HL-60 (cell line): ENCODE results near the gene GALNT12.

ENCODE experiments used
- DNase-seq, 2 experiments: peaks; one replicate each; pipeline ENCODE4 v3.0.0-alpha.2; 2010 to 2020; ENCODE audit warnings: low read depth in 1 of 2, low spot score in 1 of 2
- H3K27ac ChIP-seq: fragments of 250-450 bp; sonication (Bioruptor Pico); replicated peaks from 2 replicates; pipeline ENCODE4 v1.5.1; 2020; ENCODE audit warnings: mild to moderate bottlenecking, moderate library complexity
- H3K27me3 ChIP-seq: fragments of 250-450 bp; sonication (Bioruptor Pico); 2 replicates; pipeline ENCODE4 v1.5.1; 2021; ENCODE audit warnings: mild to moderate bottlenecking, moderate library complexity; ENCODE audit not compliant: insufficient read depth, poor library complexity, severe bottlenecking
- H3K4me3 ChIP-seq: replicated peaks from 2 replicates; pipeline ENCODE4 v1.5.1; 2011; ENCODE audit warnings: mild to moderate bottlenecking, control low read depth, low read length; ENCODE audit not compliant: insufficient read depth
- GABPA ChIP-seq: IDR thresholded peaks from 2 replicates; pipeline ENCODE4 v1.6.1; 2012; ENCODE audit warnings: low read depth
- POLR2AphosphoS5 ChIP-seq: IDR thresholded peaks from 2 replicates; pipeline ENCODE4 v1.6.1; 2012; ENCODE audit warnings: low read depth
- SPI1 ChIP-seq: IDR thresholded peaks from 2 replicates; pipeline ENCODE4 v1.6.1; 2012; ENCODE audit warnings: low read depth, mild to moderate bottlenecking, borderline replicate concordance
- TF ChIP-seq, protein P1 (sequence below): IDR thresholded peaks from 2 replicates; pipeline ENCODE4 v1.6.1; 2012; ENCODE audit warnings: low read depth; ENCODE audit not compliant: insufficient replicate concordance
- TF ChIP-seq, protein P2 (sequence below): IDR thresholded peaks from one replicate; pipeline ENCODE4 v1.5.1; 2011; ENCODE audit warnings: low read length, control low read depth, inconsistent platforms; ENCODE audit not compliant: insufficient read depth

The GALNT12 gene

DNA sequence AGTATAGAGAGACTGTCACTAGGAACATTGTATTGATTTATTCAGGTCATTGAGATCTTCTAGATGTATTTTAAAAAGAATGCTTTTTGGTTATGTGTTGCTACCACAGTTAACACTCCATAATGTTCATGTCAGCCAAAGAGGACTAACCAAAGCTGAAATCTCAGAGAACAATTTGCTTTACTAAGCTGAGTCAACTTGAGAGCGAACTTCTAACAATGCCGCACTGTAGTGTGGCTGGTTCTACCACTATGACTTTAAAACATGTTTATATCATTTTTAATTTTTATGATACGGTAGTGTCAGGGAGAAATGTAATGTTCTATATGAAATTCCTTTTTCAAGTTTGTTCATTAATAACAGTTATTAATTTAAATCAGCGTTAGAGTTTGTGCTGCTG lies 42.1 kb downstream of the GALNT12 start:
- Histone ChIP-seq H3K27ac (no peak overlapping the region), H3K4me3 (no peak overlapping the region), H3K27me3 (no peaks in the 10 kb centered on the region)
- TF ChIP-seq GABPA: no peak
- no peak for TF ChIP-seq SPI1
- no peak for TF ChIP-seq POLR2AphosphoS5
- TF ChIP-seq, protein P1, sequence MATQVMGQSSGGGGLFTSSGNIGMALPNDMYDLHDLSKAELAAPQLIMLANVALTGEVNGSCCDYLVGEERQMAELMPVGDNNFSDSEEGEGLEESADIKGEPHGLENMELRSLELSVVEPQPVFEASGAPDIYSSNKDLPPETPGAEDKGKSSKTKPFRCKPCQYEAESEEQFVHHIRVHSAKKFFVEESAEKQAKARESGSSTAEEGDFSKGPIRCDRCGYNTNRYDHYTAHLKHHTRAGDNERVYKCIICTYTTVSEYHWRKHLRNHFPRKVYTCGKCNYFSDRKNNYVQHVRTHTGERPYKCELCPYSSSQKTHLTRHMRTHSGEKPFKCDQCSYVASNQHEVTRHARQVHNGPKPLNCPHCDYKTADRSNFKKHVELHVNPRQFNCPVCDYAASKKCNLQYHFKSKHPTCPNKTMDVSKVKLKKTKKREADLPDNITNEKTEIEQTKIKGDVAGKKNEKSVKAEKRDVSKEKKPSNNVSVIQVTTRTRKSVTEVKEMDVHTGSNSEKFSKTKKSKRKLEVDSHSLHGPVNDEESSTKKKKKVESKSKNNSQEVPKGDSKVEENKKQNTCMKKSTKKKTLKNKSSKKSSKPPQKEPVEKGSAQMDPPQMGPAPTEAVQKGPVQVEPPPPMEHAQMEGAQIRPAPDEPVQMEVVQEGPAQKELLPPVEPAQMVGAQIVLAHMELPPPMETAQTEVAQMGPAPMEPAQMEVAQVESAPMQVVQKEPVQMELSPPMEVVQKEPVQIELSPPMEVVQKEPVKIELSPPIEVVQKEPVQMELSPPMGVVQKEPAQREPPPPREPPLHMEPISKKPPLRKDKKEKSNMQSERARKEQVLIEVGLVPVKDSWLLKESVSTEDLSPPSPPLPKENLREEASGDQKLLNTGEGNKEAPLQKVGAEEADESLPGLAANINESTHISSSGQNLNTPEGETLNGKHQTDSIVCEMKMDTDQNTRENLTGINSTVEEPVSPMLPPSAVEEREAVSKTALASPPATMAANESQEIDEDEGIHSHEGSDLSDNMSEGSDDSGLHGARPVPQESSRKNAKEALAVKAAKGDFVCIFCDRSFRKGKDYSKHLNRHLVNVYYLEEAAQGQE: no peak
- TF ChIP-seq, protein P2, sequence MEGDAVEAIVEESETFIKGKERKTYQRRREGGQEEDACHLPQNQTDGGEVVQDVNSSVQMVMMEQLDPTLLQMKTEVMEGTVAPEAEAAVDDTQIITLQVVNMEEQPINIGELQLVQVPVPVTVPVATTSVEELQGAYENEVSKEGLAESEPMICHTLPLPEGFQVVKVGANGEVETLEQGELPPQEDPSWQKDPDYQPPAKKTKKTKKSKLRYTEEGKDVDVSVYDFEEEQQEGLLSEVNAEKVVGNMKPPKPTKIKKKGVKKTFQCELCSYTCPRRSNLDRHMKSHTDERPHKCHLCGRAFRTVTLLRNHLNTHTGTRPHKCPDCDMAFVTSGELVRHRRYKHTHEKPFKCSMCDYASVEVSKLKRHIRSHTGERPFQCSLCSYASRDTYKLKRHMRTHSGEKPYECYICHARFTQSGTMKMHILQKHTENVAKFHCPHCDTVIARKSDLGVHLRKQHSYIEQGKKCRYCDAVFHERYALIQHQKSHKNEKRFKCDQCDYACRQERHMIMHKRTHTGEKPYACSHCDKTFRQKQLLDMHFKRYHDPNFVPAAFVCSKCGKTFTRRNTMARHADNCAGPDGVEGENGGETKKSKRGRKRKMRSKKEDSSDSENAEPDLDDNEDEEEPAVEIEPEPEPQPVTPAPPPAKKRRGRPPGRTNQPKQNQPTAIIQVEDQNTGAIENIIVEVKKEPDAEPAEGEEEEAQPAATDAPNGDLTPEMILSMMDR: no peak
- no peak for DNase-seq

DNA sequence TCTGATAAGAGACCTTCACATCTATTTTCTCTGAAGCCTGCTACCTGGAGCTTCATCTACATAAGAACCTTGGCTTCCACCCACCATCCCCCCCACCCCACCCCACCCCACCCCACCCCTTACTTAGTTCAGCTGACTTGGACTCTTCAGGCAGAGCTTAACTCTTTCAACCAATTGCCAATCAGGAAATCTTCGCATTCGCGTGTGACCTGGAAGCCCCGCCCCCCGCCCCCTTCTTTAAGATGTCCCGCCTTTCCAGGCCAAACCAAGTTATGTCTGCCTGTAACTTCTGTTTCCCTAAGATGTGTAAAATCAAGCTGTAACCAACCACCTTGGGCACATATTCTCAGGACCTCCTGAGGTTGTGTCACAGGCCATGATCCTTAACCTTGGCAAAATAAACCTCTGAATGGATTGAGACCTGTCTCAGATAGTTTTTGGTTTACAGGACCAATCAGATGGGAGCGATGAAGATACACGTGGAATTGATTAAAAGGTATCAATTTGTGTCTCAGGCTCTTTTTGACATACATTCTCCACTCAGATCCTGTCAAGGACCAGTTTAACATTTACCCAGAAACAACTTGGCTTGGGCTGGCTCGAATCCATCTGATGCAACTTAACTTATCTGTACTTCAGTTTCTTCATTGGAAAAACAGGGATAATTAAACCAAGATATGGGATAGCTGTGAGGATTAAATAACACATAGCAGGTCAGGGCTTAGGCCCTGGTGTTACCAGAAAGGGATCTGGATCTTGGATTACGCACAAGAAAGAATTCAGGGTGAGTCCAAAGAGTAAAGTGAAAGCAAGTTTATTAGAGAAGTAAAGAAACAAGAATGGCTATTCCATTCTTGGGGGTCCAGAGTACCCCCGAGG lies 43.6 kb downstream of the GALNT12 start:
- TF ChIP-seq, protein P1: no peak
- TF ChIP-seq, protein P2: no peak
- TF ChIP-seq SPI1 (no peak), POLR2AphosphoS5 (no peak), GABPA (no peak)
- Histone ChIP-seq H3K4me3 (no peak overlapping the region), H3K27ac (no peak overlapping the region), H3K27me3 (no peaks in the 10 kb centered on the region)
- DNase-seq: no peak

DNA sequence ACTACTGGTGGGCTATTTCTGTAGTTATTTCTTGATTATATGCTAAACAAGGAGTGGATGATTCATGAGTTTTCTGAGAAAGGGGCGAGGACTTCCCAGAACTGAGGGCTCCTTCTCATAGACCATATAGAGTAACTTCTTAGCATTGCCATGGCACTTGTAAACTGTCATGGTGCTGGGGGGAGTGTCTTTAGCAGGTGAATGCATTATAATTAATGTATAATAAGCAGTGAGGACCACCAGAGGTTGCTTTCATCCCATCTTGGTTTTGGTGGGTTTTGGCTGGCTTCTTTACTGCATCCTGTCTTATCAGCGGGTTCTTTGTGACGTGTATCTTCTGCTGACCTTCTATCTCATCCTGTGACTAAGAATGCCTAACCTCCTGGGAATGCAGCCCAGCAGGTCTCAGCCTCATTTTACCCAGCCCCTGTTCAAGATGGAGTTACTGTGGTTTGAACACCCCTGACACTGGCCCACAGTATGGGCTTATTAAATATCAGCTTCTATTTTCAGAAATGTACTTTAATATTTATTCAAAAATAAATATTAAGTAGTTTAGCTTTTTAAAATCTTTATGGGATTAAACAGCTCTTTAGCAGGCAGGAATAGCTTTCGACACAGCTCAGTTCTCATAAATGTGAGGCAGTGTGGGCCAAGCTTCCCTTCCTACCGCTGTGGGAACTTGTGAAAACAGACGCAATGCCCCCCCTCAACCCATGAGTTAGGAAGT lies 44.4 kb downstream of the GALNT12 start:
- TF ChIP-seq, protein P2: no peak
- TF ChIP-seq GABPA (no peak), POLR2AphosphoS5 (no peak), SPI1 (no peak)
- TF ChIP-seq, protein P1: no peak
- no peak overlapping the region for H3K27ac ChIP-seq
- no peak for DNase-seq
- no peaks in the 10 kb centered on the region for H3K27me3 ChIP-seq
- H3K4me3 ChIP-seq: no peak overlapping the region
